Trophoblast cell (in vitro differentiated cells and primary cell): ENCODE data around the gene PET100.

ENCODE experiments used
- DNase-seq, 2 donors: peaks; one replicate each; pipeline ENCODE4 v3.0.0-alpha.2; 2016
- H2AFZ ChIP-seq: 2 replicates; pipeline ENCODE4 v1.6.1; 2013; ENCODE audit warnings: low read length, moderate library complexity, mild to moderate bottlenecking; ENCODE audit not compliant: insufficient read depth, poor library complexity
- H2AK5ac ChIP-seq: 2 replicates; pipeline ENCODE4 v1.6.1; 2013; ENCODE audit warnings: mild to moderate bottlenecking, low read length
- H2BK120ac ChIP-seq: 2 replicates; pipeline ENCODE4 v1.6.1; 2013; ENCODE audit warnings: low read length, mild to moderate bottlenecking, moderate library complexity; ENCODE audit not compliant: insufficient read depth, poor library complexity
- H2BK12ac ChIP-seq: 2 replicates; pipeline ENCODE4 v1.6.1; 2013; ENCODE audit warnings: mild to moderate bottlenecking, low read length, moderate library complexity
- H2BK5ac ChIP-seq: 2 replicates; pipeline ENCODE4 v1.6.1; 2013; ENCODE audit warnings: low read length, low read depth, moderate library complexity, mild to moderate bottlenecking; ENCODE audit not compliant: poor library complexity
- H3K14ac ChIP-seq: 2 replicates; pipeline ENCODE4 v1.6.1; 2013; ENCODE audit warnings: mild to moderate bottlenecking, low read length
- H3K18ac ChIP-seq: 2 replicates; pipeline ENCODE4 v1.6.1; 2013; ENCODE audit warnings: mild to moderate bottlenecking, low read length
- H3K23ac ChIP-seq: 2 replicates; pipeline ENCODE4 v1.6.1; 2013; ENCODE audit warnings: low read length
- H3K27ac ChIP-seq: 2 replicates; pipeline ENCODE4 v1.5.1; 2013; ENCODE audit warnings: low read depth, mild to moderate bottlenecking, inconsistent platforms, low read length, moderate library complexity
- H3K27me3 ChIP-seq: 2 replicates; pipeline ENCODE4 v1.6.1; 2013; ENCODE audit warnings: inconsistent platforms, mild to moderate bottlenecking, low read length, moderate library complexity; ENCODE audit not compliant: insufficient read depth
- H3K36me3 ChIP-seq, 2 experiments: 1 replicate in 1 of 2; 2 replicates in 1 of 2; pipeline ENCODE4 v1.6.1; 2013; ENCODE audit warnings: low read length in 2 of 2, mild to moderate bottlenecking in 2 of 2, moderate library complexity in 1 of 2; ENCODE audit not compliant: insufficient read depth in 2 of 2, control insufficient read depth in 1 of 2
- H3K4ac ChIP-seq: 2 replicates; pipeline ENCODE4 v1.6.1; 2013; ENCODE audit warnings: low read depth, mild to moderate bottlenecking, low read length, moderate library complexity
- H3K4me1 ChIP-seq, 2 experiments: 1 replicate in 1 of 2; 2 replicates in 1 of 2; pipeline ENCODE4 v1.6.1; 2013; ENCODE audit warnings: low read length in 2 of 2, mild to moderate bottlenecking in 2 of 2, moderate library complexity in 1 of 2; ENCODE audit not compliant: insufficient read depth in 2 of 2, control insufficient read depth in 1 of 2
- H3K4me2 ChIP-seq: 2 replicates; pipeline ENCODE4 v1.6.1; 2013; ENCODE audit warnings: inconsistent platforms, mild to moderate bottlenecking, low read length, moderate library complexity
- H3K4me3 ChIP-seq: 2 replicates; pipeline ENCODE4 v1.5.1; 2013; ENCODE audit warnings: mild to moderate bottlenecking, low read depth, low read length, inconsistent platforms
- H3K79me1 ChIP-seq: one replicate; pipeline ENCODE4 v1.6.1; 2013; ENCODE audit warnings: low read length
- H3K79me2 ChIP-seq: 2 replicates; pipeline ENCODE4 v1.6.1; 2013; ENCODE audit warnings: low read length, mild to moderate bottlenecking; ENCODE audit not compliant: control insufficient read depth, insufficient read depth, poor library complexity
- H3K9ac ChIP-seq: 2 replicates; pipeline ENCODE4 v1.6.1; 2013; ENCODE audit warnings: mild to moderate bottlenecking, low read length
- H3K9me3 ChIP-seq: 2 replicates; pipeline ENCODE4 v1.6.1; 2013; ENCODE audit warnings: low read depth, mild to moderate bottlenecking, control low read depth, inconsistent platforms, low read length; ENCODE audit not compliant: insufficient read depth
- H4K12ac ChIP-seq: 2 replicates; pipeline ENCODE4 v1.6.1; 2013; ENCODE audit warnings: low read depth, mild to moderate bottlenecking, low read length, moderate library complexity
- H4K8ac ChIP-seq: 2 replicates; pipeline ENCODE4 v1.6.1; 2013; ENCODE audit warnings: low read depth, mild to moderate bottlenecking, low read length, moderate library complexity
- H4K91ac ChIP-seq: one replicate; pipeline ENCODE4 v1.6.1; 2013; ENCODE audit warnings: low read depth, mild to moderate bottlenecking, low read length, moderate library complexity
- WGBS: extraction: QIAGEN DNeasy Blood & Tissue Kit; methylation state at CpG from one replicate; pipeline ENCODE4 v1.1.7; 2013; ENCODE audit warnings: missing lambda C conversion rate; ENCODE audit not compliant: insufficient read length, insufficient coverage; ENCODE audit errors: extremely low coverage; 5-methylcytosine and 5-hydroxymethylcytosine counted together

The PET100 gene

DNA sequence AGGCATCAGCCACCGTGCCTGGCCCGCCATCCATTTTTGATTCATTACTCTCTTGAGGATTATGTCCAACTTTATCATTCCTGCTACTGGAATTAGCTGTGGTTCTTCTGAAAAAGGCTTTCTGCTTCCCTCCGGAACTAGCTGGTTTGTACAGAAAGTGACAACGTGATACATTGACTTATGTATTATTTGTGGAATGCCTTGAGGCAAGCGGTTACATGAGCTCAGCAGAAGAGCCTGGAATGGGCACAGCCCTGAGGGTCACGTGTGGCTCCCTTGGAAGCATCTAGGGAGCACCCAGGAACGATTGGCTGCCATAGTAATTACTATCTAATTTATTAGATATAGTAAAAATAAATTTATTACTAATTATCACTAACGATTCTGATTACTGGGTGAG, 24.8 kb downstream of the PET100 start:
- Histone ChIP-seq H3K9ac (no peak overlapping the region), H3K4me2 (no peak overlapping the region), H4K91ac (no peak overlapping the region), H3K36me3 (no peaks in the 10 kb centered on the region), H4K8ac (no peak overlapping the region), H3K14ac (no peak overlapping the region), H2BK120ac (no peak overlapping the region), H2BK12ac (no peak overlapping the region), H3K4ac (no peak overlapping the region), H2AK5ac (no peak overlapping the region), H3K4me3 (no peak overlapping the region), H3K79me1 (no peaks in the 10 kb centered on the region), H3K23ac (no peak overlapping the region), H3K18ac (no peak overlapping the region), H3K9me3 (no peaks in the 10 kb centered on the region), H3K4me1 (peaks cover 2 to 4% of the 10 kb centered on the region in 2 experiments), H2AFZ (no peak overlapping the region), H3K27me3 (no peaks in the 10 kb centered on the region), H3K27ac (no peak overlapping the region), H4K12ac (no peak overlapping the region), H3K79me2 (no peaks in the 10 kb centered on the region), H2BK5ac (no peak overlapping the region)
- no CpG with 5 or more reads among the region's 8 CpGs for WGBS
- no peak for DNase-seq

DNA sequence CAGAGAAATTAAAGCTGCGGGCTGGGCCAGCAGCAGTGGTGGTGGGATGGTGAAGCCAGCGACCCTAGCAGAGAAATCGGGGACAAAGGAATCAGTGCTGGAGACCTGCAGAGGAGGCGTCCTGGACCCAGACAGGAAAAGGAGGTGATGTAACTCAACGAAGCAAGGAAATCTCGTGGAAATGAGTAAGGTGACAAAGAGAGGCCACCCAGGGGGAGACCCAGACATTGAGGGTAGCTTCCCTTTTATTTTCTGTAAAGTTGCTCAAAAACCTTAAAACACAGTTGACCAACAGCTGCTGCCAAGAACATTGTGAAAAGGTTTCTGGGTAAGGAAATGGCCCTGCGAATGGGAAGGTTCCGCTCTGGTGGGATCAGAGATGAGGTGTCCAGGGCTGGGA, 26.0 kb downstream of the PET100 start:
- Histone ChIP-seq H2BK5ac (no peak overlapping the region), H2AK5ac (no peak overlapping the region), H3K18ac (no peak overlapping the region), H3K27ac (no peak overlapping the region), H2AFZ (no peak overlapping the region), H3K4ac (no peak overlapping the region), H3K27me3 (no peaks in the 10 kb centered on the region), H4K91ac (no peak overlapping the region), H2BK12ac (no peak overlapping the region), H3K9ac (no peak overlapping the region), H3K23ac (no peak overlapping the region), H3K4me3 (no peak overlapping the region), H3K9me3 (no peaks in the 10 kb centered on the region), H3K79me2 (no peaks in the 10 kb centered on the region), H3K79me1 (no peaks in the 10 kb centered on the region), H4K8ac (no peak overlapping the region), H3K36me3 (no peaks in the 10 kb centered on the region), H3K4me2 (no peak overlapping the region), H3K4me1 (peaks cover 2 to 4% of the 10 kb centered on the region in 2 experiments), H3K14ac (no peak overlapping the region), H4K12ac (no peak overlapping the region), H2BK120ac (no peak overlapping the region)
- DNase-seq: peak in 1 of 2 donors; percentile 25
- no CpG with 5 or more reads among the region's 8 CpGs for WGBS

DNA sequence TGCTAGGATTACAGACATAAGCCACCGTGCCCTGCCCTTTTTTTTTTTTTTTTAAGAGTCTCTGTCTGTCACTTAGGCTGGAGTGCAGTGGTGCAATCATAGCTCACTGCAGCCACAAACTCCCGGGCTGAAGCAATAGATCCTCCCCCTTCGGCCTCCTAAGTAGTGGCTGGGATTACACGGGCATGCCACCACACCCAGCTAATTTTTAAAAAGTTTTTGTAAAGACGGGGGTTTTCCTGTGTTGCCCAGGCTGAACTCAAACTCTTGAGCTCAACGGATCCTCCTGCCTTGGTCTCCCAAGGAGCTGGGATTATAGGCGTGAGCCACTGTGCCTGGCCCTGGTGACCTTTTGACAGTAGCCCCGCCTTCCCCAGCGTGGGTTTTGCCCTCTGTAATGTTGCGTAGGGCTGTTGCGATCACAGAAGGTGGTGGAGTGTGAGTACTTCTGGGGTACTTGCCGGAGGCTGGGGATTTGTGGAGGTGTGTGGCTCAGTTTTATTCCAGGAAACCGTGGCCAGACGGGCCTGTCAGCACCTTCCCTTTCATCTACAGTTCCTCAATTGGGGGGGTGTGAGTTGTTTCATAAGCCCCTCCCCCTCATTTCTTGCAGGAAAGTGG, 27.6 kb downstream of the PET100 start:
- Histone ChIP-seq H3K4me1 (peaks cover 1 to 2% of the 10 kb centered on the region in 2 experiments), H3K9me3 (no peaks in the 10 kb centered on the region), H2AK5ac (no peak overlapping the region), H3K23ac (no peak overlapping the region), H2BK5ac (no peak overlapping the region), H3K27ac (no peak overlapping the region), H3K36me3 (no peaks in the 10 kb centered on the region), H3K4ac (no peak overlapping the region), H3K4me3 (no peak overlapping the region), H3K18ac (no peak overlapping the region), H3K79me2 (no peaks in the 10 kb centered on the region), H4K8ac (no peak overlapping the region), H4K91ac (no peak overlapping the region), H3K14ac (no peak overlapping the region), H4K12ac (no peak overlapping the region), H2AFZ (no peak overlapping the region), H3K27me3 (no peaks in the 10 kb centered on the region), H3K79me1 (no peaks in the 10 kb centered on the region), H2BK12ac (no peak overlapping the region), H2BK120ac (no peak overlapping the region), H3K9ac (no peak overlapping the region), H3K4me2 (no peak overlapping the region)
- DNase-seq: peak; percentile 35 to 49
- WGBS: no CpG with 5 or more reads among the region's 14 CpGs

DNA sequence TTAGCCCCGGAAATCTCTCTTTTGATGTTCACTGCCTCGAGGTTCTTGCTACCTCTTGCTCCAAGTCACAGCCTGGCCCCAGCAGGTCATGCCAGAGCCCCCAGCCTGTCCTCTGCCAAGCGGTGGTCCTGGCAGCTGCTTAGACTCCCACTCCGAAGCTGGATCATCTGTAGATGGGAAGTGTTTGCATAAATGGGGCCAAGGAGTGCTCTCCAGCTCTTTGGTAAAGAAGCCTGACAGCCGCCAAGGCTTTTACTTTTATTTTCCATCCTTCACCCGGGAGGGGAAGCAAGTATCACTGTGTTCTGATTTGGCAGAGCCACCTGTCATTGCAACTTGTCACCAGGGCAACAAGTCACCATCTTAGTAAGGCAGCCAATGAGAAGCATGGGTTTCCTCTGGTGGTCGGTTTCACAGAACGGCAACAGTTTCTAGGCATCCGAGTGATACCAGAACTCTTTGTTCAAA, 28.7 kb downstream of the PET100 start:
- Histone ChIP-seq H3K23ac (no peak overlapping the region), H2BK5ac (no peak overlapping the region), H4K8ac (no peak overlapping the region), H3K18ac (no peak overlapping the region), H2AFZ (no peak overlapping the region), H2AK5ac (no peak overlapping the region), H4K91ac (no peak overlapping the region), H3K4ac (no peak overlapping the region), H3K79me2 (no peaks in the 10 kb centered on the region), H3K4me3 (no peak overlapping the region), H3K9ac (no peak overlapping the region), H4K12ac (no peak overlapping the region), H2BK12ac (no peak overlapping the region), H3K36me3 (no peaks in the 10 kb centered on the region), H3K27me3 (no peaks in the 10 kb centered on the region), H3K79me1 (no peaks in the 10 kb centered on the region), H3K4me2 (no peak overlapping the region), H3K27ac (no peak overlapping the region), H3K14ac (no peak overlapping the region), H3K4me1 (no peaks in the 10 kb centered on the region), H2BK120ac (no peak overlapping the region), H3K9me3 (no peaks in the 10 kb centered on the region)
- no peak for DNase-seq
- no CpG with 5 or more reads among the region's 9 CpGs for whole genome bisulfite sequencing
